Measurements from ENCODE around the gene BRD2. TPM values are rescaled to one million over a fixed set of nuclear protein-coding genes. Genes with fewer than 3 reads are reported as not detected.
A peak's percentile ranks its signal among the peaks of the same experiment; 100 is the strongest.

Gene BRD2
- total RNA-seq, 3 donors from 2014 or later: 133 to 195 (median 168) TPM

- peaks cover 9% of the 10 kb centered on the region for H3K4me1 ChIP-seq (ENCODE audit: low read depth)
- ATAC-seq: no peak
- TF ChIP-seq, protein P1, sequence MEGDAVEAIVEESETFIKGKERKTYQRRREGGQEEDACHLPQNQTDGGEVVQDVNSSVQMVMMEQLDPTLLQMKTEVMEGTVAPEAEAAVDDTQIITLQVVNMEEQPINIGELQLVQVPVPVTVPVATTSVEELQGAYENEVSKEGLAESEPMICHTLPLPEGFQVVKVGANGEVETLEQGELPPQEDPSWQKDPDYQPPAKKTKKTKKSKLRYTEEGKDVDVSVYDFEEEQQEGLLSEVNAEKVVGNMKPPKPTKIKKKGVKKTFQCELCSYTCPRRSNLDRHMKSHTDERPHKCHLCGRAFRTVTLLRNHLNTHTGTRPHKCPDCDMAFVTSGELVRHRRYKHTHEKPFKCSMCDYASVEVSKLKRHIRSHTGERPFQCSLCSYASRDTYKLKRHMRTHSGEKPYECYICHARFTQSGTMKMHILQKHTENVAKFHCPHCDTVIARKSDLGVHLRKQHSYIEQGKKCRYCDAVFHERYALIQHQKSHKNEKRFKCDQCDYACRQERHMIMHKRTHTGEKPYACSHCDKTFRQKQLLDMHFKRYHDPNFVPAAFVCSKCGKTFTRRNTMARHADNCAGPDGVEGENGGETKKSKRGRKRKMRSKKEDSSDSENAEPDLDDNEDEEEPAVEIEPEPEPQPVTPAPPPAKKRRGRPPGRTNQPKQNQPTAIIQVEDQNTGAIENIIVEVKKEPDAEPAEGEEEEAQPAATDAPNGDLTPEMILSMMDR (IDR thresholded peaks at IDR 0.05): no peak
- intact Hi-C loops (cut with DNase I, micrococcal nuclease): no loop called here
- H3K9me3 ChIP-seq: peaks cover 3% of the 10 kb centered on the region
- no peak overlapping the region for H3K4me3 ChIP-seq
- H3K36me3 ChIP-seq (ENCODE audit: low read depth): no peaks in the 10 kb centered on the region
- no peak for DNase-seq
These were observed 17.9 kb upstream of the BRD2 start for GRCh38 chr6:32950449-32950848.

GRCh38 chr6:32952817-32953739 is 15.3 kb upstream of the BRD2 start, which contains the start of gene HLA-DMA:
HLA-DMA (minus strand) TSS chr6:32953097; CDS start chr6:32953036, 61 bp downstream.
- ATAC-seq: peak; percentile 97
- H3K4me1 ChIP-seq (ENCODE audit: low read depth): peaks cover 9% of the 10 kb centered on the region
- TF ChIP-seq, protein P1 (IDR thresholded peaks at IDR 0.05): no peak
- H3K4me3 ChIP-seq: no peak within 1 kb of the TSS
- H3K9me3 ChIP-seq: no peaks in the 10 kb centered on the region
- H3K36me3 ChIP-seq (ENCODE audit: low read depth): no peaks in the 10 kb centered on the region
- DNase-seq: peak; percentile 85 to 90 (median 87)
- intact Hi-C loops (cut with DNase I, micrococcal nuclease): no loop called here

DNA sequence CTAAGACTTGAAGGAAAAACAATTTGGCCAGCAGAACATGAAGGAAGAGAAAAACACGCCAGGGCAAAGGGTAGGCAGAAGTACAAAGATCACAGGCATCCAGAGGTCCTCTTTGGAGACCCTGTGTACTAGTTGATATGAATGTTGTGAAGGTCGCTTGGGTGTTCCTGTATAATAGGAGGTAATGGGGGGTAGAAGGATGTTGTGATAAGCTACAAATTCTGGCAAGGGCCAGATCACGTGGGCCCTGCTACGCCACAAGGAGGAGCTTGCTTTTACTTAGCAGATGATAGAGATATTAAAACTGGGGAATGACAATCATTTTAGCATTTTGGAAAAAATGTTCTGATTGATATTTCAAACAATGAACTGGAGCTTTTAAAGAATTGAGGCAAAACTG is 14.6 kb upstream of the BRD2 start:
- intact Hi-C loops (cut with DNase I, micrococcal nuclease): no loop called here
- TF ChIP-seq, protein P1 (IDR thresholded peaks at IDR 0.05): no peak
- no peaks in the 10 kb centered on the region for H3K36me3 ChIP-seq (ENCODE audit: low read depth)
- H3K4me1 ChIP-seq (ENCODE audit: low read depth): peaks cover 9% of the 10 kb centered on the region
- ATAC-seq (no peak), DNase-seq (no peak)
- H3K9me3 ChIP-seq: no peaks in the 10 kb centered on the region
- H3K4me3 ChIP-seq: no peak overlapping the region

- Histone ChIP-seq H3K9me3 (no peaks in the 10 kb centered on the region), H3K36me3 (ENCODE audit: low read depth) (no peaks in the 10 kb centered on the region), H3K4me1 (ENCODE audit: low read depth) (peaks cover 9% of the 10 kb centered on the region), H3K4me3 (no peak overlapping the region)
- TF ChIP-seq, protein P1 (IDR thresholded peaks at IDR 0.05): no peak
- DNase-seq (no peak), ATAC-seq (no peak)
- intact Hi-C loops (cut with DNase I, micrococcal nuclease): no loop called here
These were observed 14.1 kb upstream of the BRD2 start for GRCh38 chr6:32954267-32954666.

DNA sequence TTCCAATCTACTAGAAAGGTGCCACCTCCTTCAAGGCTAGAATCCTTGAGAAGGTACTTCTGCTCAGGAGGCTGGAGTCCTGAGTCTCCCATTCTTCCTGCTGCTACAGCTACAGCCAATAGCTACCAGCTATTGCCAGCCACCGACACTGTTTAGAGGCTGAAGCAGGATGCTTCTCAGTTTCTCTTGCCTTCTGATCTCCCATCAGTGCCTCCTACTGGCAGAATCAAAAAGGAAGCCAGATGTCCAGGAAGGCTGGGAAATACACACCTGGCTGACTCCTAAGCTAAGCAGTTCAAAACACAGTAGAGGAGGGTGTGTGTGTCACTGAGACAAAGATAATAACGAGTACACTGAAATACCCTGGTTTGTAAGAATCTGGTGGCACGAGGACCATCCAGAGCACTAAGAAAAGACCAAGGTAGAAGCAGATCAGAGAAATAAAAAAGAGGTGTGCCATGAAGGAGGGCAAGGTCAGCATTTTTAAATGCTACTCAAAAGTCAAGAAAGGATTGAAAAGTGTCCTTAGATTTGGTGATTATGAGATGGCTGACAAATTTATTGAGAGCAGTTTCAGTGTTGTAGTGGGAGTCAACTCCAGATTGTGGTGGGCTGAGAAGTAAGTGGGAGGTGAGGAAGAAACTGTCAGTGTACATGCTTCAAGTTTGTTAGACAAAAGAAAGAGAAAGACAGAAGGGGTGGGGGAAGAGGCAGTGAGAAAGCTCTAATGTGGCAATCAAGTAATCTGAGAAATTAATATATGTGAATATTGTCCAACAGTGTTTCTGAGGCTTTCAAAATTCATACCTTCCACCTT is 13.2 kb upstream of the BRD2 start:
- H3K4me1 ChIP-seq (ENCODE audit: low read depth): peaks cover 9% of the 10 kb centered on the region
- TF ChIP-seq, protein P1 (IDR thresholded peaks at IDR 0.05): no peak
- no peaks in the 10 kb centered on the region for H3K36me3 ChIP-seq (ENCODE audit: low read depth)
- intact Hi-C loops (cut with DNase I, micrococcal nuclease): no loop called here
- ATAC-seq (peak; percentile 52), DNase-seq (peak in 1 of 3 donors; percentile 72)
- no peaks in the 10 kb centered on the region for H3K9me3 ChIP-seq
- H3K4me3 ChIP-seq: no peak overlapping the region

All from mucosa of descending colon (tissue), 3 donors.